Fibroblast of villous mesenchyme (primary cell): ENCODE data around the gene PDGFRB. TPM values are rescaled to one million over a fixed set of nuclear protein-coding genes. Genes with fewer than 3 reads are reported as not detected.

ENCODE experiments used
- DNase-seq: peaks from one replicate; pipeline ENCODE4 v3.0.0-alpha.2; 2010; ENCODE audit warnings: low read depth
- H3K4me3 ChIP-seq: 2 replicates; pipeline ENCODE4 v1.5.1; 2011; ENCODE audit warnings: low read depth, mild to moderate bottlenecking, low read length
- total RNA-seq: library from RNA; depleted of rRNA; stranded (reverse); fragments of >200 nt; gene quantifications from 2 replicates; pipeline ENCODE4 v1.2.3, GENCODE V29; 2012
- TF ChIP-seq, protein P1 (sequence below): IDR thresholded peaks from 2 replicates; pipeline ENCODE4 v1.5.1; 2012; ENCODE audit warnings: low read depth, mild to moderate bottlenecking, low read length; ENCODE audit not compliant: insufficient read depth

The PDGFRB gene
- total RNA-seq, 1 donor = 341 TPM

DNA sequence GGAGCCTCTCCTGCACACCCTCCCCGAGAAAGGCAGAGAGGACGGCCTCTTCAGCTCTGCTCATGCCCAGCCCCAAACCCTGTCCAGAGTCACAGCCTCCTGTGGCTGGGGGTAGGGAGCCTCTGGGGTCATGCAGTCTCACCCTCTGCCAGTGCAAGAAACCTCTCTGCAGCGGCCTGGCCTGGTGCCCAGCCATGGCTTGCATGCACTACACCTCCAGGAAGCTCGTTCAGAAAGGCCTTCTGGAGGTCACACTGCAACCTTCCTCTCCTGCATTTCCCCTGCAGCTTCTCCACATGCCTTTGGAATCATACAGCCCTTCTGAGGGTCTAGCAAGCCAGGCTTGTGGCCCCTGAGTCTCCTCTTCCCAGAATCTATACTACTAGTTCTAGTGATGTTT, 87.2 kb downstream of the PDGFRB start:
- H3K4me3 ChIP-seq = no peak overlapping the region
- TF ChIP-seq, protein P1, sequence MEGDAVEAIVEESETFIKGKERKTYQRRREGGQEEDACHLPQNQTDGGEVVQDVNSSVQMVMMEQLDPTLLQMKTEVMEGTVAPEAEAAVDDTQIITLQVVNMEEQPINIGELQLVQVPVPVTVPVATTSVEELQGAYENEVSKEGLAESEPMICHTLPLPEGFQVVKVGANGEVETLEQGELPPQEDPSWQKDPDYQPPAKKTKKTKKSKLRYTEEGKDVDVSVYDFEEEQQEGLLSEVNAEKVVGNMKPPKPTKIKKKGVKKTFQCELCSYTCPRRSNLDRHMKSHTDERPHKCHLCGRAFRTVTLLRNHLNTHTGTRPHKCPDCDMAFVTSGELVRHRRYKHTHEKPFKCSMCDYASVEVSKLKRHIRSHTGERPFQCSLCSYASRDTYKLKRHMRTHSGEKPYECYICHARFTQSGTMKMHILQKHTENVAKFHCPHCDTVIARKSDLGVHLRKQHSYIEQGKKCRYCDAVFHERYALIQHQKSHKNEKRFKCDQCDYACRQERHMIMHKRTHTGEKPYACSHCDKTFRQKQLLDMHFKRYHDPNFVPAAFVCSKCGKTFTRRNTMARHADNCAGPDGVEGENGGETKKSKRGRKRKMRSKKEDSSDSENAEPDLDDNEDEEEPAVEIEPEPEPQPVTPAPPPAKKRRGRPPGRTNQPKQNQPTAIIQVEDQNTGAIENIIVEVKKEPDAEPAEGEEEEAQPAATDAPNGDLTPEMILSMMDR = no peak
- no peak for DNase-seq

DNA sequence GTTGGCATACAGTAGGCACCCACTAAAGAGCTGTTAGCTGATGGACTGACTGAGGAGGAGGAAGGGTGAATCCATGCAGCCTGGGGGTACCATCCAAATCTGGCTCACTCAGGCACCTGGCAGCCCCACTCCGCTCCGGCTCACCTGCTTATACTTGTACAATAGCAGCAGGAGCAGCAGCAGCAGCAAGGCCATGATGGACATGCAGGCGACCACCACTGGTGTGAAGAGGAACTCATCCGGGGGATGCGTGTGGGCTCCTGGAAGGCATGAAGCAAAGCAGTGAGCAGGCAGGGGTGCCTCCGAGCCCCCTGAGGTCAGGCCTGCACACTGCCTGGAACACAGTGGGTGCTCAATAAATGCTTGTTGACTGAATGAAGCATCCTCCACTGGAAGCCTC, 87.6 kb downstream of the PDGFRB start:
- TF ChIP-seq, protein P1 = no peak
- no peak for DNase-seq
- no peak overlapping the region for H3K4me3 ChIP-seq

DNA sequence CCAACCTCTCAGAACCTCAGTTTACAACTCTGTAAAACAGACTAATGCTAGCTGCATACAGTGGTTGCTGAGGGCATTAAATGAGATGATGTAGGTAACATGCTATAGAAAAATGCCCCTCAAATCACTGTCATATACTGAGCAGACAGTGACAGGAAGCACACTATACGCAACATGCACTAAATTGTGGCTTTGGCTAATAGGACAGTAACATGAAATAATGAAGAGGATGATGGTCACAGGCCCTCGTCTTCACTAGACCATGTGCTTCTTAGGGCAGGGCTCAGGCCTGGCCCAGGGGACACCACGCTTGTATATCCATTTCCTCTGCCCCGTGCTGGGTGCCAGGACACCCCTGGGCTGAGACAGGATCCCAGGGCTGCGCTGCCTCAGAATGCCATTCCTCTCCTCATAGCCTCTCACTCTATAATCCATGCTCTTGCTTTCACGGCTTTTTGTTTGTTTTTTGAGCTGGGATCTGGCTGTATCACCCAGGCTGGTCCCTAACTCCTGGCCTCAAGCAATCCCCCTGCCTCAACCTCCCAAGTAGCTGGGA, 88.2 kb downstream of the PDGFRB start:
- DNase-seq = no peak
- TF ChIP-seq, protein P1 = no peak
- H3K4me3 ChIP-seq = no peak overlapping the region

DNA sequence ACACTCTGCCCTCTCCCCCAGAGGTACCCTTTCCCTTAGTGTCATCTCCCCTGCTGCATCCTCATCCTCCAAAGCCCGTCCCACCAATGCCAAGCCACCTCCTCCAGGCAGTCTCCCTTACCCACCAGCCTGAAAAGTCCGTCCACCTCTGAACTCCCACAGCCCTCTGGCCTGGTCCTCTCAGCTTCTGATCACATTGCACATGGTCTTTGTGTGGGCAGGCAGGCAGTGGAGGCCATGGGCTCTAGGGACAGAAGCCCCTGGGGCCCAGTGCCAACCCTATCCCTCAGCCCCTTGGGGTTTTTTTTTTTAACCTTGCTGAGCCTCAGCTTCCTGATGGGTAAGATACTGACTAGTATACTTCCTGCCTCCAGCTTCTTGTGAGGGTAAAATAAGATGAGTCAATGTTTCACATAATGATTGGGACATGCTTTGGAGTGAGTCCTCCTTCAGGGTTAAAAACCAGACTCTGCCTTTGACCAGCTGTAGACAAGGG, 88.7 kb downstream of the PDGFRB start:
- peak; percentile 74 for DNase-seq
- H3K4me3 ChIP-seq = no peak overlapping the region
- TF ChIP-seq, protein P1 = no peak

DNA sequence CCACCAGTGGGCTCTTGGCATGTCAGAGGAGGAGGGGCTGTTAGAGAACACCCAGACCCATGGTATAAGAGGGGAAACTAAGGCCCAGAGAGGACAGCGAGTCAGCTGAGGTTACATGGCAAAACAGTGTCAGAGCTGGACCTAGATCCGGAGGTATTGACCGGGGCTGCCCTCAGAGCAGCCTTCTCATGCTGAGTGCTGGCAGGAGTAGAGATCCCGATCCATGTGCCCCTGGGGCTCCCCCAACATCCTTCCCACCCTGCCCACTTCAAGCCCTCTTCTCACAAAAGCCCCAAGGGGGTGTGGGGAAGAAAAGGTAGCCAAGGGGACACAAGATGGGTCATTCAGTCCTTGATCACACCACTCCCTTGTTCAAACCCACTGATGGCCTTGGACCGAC, 89.2 kb downstream of the PDGFRB start:
- TF ChIP-seq, protein P1 = no peak
- DNase-seq = no peak
- no peak overlapping the region for H3K4me3 ChIP-seq

DNA sequence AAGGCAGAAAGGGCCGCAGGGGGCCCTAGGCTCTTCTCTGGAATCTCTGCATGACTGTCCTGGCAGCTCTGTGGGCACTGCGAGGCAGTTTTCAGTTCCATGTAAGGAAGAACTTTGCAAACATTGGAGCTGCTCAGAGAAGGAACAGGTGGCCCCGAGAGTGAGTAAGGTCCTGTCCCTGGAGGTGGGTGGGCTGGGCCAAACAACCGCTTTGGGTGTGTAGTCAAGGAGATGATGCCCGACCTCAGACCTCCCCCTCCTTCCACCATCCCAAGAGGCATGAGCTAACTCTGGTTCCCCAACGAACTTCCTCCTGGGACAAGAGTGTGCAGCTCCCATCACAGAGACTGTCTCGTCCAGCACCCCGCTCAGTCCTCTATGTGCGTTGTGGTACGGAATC, 89.8 kb downstream of the PDGFRB start:
- no peak overlapping the region for H3K4me3 ChIP-seq
- TF ChIP-seq, protein P1 = no peak
- DNase-seq = no peak

DNA sequence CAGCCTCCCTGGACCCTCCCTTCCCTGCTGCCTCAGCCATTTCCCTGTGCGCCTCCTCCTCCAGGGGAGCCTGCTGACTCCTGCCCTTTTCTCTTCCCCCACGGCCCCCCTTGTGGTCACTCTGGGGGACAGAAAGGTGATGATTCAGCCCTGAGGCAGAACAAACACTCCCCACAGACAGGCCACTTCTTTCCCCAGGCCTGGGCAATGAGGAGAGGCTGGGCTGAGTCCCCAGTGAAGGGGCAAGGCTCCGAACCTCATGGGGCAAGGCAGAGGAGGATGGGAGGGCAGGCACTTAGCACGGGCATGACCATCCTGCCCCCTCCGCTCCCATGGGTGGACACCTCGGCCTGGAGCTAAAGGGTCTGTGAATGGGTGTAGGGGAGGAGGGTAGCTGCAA, 90.3 kb downstream of the PDGFRB start:
- H3K4me3 ChIP-seq = no peak overlapping the region
- TF ChIP-seq, protein P1 = no peak
- DNase-seq = peak; percentile 47
